Fibroblast of upper back skin (primary cell): ENCODE data around the gene SOX6.
A peak's percentile ranks its signal among the peaks of the same experiment; 100 is the strongest.

Experiments used
- DNase-seq: peaks from one replicate; pipeline ENCODE4 v3.0.0-alpha.2; 2013

SOX6 gene

DNA sequence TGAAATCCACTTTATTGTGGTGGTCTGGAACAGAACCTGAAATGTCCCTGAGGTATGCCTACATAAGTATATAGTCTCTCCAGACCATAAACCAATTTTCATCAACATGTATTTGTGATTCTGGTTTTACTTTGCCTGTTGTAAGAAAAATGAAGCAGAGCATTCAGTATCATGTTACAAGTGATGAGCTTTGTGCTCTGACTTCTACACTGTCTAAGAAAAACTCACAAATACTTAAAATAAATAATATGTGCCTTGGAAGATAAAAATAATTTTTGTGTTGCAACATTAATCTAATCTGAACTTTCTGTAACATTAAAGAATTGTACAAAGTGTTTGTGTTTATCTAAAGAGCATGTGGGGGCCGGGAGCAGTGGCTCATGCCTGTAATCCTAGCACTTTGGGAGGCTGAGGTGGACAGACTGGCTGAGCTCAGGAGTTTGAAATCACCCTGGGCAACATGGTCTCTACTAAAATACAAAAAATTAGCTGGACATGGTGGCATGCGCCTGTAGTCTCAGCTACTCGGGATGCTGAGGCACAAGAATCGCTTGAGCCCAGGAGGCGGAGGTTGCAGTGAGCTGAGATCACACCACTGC lies 219.5 kb downstream of the SOX6 start:
- no peak for DNase-seq

DNA sequence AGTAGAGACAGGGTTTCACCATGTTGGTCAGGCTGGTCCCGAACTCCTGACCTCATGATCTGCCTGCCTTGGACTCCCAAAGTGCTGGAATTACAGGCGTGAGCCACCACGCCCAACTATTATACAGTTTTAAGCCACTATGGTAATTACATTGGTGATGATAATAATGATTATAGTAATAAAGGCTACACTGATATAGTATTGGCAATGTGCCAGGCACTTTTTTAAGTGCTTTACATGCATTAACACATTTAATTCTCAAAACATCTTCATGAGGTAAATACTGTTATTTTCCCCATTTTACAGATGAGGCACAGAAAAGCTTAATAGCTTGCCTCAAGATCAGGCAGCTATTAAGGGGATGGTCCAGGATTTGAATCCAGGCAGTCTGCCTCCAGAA lies 222.5 kb downstream of the SOX6 start:
- DNase-seq, result no peak

DNA sequence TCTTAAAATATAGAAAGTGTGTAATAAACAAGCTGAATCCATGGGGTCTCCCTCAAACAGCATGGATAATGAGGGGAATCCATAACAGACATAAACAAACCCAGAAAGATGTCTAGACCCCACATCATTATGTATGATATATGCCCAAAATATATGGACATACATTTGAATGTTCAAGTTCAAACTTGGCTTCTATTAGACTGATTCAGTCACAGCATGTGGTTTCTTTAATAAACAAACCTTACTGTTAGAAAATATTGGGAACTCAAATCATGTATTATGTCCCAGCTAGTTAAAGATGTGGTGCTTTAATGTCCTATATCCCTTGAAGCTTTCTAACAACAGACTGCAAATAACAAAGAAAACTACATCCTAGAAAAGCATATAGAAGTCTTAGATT lies 228.6 kb downstream of the SOX6 start:
- no peak for DNase-seq

DNA sequence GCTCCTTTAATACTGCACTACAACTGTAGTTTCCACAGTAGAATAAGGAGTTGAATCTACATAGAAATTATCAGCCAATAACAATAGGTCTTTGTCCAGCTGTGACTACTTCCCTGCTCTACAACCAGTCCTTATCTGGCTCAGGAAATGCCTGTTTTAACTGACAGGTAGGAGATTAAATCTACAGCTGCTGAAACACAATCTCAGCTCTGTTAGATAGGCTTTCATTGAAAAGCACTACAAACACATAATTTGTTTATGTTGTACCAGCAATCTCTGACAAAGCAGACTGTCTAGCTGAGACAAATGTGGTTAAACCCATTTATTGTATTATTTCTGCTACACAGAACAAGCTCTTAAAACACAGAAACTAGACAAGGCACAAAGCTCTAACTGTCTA lies 230.0 kb downstream of the SOX6 start:
- no peak for DNase-seq

DNA sequence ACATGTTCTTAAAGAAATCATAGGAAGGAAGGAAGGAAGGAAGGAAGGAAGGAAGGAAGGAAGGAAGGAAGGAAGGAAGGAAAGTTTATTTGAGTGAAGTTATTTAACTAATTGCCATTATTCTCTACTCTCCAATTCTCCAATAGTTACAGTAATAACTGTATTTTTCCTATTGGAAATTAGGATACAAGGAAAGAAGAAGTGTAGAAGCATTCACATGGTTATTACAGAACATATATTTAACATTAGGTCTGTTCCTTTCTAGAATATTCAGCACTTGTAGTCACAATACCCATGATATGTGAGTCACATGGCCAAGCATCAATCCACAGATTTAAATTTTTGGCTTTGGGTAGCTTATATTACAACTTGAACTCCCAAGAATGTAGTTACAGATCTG lies 230.6 kb downstream of the SOX6 start:
- DNase-seq, result no peak

DNA sequence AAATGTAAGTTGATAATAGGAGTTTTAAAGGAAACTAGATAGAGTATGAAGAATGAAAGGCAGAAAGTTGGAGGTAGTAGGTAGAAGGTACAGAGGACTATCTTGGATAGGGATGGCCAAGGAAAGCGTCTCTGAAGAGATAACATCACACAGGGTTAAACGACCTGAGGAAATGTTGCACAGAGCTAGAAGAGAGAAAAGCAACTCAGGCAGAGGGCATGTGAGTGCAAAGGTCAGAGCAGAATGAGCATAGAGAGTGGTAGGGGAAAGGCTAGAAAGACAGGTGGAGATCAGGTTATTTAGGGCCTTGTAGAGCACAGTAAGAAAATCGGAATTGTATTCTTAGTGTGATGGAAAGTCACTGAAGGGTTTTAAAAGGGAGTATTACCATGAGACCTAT lies 232.0 kb downstream of the SOX6 start:
- no peak for DNase-seq

DNA sequence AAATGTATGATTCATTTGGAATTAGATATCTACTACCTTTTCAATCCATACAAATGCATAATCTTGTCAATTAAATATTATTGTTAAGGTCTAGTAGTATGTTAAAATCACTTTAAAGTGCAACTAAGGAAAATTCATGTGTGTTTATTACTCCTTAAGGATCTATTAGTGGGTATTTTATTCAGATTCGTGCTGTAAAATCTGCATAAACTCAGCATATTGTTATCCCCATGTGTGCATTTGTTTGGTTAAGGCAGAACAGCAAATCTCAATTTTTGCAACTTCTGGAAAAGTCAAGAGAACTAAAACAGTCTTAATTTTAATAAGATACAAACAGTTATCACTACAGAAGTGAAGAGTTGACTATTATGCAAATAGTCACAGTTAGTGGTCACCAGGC lies 234.5 kb downstream of the SOX6 start:
- no peak for DNase-seq

DNA sequence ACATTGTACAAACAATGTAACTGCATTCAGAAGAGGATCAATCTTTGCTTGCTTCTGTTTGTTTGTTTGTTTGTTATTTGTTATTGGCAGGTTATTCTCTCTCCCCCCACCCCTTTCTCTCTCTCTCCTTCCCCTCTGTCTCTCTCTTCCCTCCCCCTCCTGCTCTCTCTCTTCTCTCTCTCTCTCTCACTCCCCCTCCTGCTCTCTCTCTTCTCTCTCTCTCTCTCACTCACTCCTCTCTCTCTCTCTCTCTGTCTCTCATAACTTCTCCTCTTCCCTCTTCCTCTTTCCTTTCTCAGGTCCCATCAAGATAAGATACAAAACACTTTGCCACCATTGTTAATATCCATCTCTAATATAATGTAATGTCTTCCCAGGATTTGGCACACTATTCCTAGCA lies 236.3 kb downstream of the SOX6 start:
- no peak for DNase-seq

DNA sequence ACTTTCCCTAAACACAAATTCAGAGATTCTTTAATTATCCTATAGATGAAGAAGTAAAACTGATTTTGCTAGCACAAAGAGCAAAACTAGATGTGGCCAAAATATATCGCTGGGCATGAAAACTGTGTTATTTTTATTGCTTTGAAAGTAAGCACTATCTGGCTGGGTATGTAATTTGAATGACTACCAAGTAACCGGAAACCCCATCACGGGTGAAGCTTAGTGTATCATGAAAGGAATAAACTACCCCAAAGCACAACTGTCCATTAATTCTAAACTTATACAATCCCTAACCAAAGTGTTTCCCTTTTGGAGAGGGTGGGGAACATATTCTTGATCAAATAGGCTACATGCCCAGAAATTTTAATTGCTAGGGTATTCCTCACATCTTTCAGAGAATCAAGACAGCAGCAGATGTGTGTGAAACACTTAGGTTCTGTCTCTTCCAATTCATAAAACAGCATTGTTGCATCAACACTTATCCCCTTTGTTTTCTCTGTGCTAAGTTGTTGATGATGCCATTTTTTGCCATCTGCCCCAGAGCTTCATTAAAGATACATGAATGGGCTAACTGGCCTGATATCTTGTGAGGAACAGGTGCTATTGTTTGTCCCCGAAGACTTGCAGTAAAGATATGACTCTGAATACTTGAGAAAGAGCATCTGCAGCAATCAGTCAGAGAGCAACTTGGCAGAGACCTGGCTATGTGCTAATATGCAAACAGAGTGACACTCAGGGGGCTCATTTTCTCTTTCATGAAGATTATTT lies 238.2 kb downstream of the SOX6 start:
- no peak for DNase-seq

DNA sequence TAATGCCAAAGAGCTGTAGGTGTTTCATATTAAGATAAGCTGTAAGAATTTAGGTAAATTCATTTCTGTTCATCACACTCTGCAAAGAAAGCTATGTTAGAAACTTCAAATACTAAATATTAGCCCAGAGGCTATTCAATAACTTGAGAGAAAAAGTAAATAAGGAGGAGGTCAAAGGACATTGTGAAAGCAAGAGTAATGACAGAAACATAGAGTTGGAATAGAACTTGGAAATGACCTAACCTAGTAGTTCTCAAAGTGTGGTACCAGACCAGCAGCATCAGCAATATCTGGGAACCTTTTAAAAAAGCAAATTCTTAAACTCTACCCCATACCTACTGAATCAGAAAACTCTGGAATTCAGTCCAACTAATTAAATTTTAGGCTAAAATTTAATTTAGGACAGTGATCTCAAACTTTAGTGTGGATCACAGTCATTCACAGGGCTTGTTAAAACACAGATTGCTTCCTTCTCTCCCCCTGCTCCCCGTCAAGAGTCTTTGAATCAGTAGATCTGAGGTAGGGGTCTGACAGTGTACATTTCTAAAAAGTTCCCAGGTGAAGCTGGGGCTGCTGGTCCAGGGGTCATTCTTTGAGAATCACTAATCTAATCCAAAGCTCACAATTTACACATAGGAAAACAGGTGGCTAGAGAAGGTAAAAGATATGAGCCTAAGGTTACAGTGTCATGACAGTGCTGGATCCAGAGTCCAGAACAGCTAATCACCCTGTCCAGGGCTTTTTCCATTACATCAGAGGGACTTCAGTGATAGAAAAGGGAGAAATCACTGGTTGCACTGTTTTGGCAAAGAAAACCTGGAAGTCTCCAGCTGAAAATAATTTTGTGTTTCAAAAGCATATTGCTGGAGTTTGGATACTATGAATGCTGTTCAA lies 241.1 kb downstream of the SOX6 start:
- DNase-seq, result no peak

DNA sequence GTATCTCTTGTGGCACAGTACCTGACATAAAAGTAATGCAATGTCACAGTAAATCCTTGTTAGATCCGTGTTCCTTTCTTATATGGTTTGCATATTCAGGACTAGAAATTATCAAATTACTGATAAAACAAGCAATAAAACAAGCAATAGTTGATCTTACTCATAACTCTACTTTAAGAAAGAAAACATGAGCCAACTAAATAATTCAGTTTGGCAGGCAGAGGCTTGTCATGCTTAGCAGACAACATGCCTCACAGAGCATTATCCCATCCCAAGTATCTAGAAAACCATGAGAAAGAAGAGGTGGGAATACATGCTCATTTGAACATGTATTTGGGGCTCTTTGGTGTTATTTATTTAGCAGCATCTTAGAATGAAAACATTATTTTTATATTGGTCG lies 241.9 kb downstream of the SOX6 start:
- DNase-seq, result no peak

DNA sequence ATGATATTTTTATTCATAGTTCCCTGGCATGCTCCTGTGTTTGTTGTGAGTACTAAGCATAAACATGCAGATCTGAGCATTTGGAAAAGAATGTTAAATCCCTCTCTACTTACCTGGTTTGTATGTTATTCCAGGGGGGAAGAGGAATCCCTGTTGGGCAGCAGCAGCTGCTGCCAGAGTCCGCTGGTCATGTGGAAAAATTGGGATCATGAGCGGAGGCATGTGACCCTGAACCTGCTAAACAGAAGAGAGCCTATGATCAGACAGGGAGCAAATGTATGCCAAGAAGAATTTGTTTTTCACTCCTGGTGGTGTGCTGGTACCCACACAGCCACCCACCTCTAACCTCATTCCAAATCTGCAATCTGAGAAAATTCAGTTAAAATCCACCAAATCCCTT lies 244.7 kb downstream of the SOX6 start:
- DNase-seq, result no peak

DNA sequence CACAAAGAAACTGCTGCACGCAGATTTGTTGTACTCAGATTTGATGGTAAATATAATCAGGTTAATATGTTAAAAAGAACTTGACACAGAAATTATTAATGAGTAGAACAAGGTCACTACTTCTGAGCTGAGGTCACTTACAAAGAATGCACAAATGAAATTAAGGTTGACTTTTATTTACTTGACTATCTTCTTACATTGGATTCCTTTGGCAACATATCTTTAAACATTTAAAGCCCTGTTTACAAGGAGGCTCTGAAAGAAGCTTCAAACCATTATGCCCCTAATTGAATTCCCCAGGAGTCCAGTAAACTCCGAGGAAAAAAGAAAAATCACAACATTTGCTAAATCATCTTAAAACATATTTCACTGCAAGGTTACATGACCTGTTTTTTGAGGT lies 245.5 kb downstream of the SOX6 start:
- DNase-seq, result no peak

DNA sequence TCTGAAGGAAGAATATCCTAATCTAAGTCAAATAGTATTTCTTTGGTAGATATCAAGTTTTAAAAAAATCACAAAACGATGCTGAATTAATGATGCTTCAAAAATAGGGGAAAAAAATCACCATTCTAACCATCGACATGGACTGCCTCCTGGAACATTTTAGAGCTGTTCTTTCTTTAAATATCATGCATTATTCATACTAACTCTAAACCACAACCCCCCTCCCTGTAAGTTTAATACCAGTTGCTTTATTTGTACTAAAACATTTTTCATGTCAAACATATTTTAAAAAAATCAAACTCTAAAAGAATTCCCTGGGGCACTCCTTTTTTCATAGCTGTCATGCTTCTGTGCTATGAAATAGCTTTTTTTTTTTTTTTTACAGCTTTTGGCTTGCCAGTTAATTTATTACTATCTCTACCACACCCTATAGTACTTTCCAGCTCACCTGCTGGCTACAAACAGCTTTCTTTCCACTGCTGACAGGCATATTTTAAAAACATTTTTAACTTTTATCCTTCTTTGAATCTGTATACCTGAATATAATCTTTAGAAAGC lies 256.9 kb downstream of the SOX6 start:
- peak; percentile 68 for DNase-seq

DNA sequence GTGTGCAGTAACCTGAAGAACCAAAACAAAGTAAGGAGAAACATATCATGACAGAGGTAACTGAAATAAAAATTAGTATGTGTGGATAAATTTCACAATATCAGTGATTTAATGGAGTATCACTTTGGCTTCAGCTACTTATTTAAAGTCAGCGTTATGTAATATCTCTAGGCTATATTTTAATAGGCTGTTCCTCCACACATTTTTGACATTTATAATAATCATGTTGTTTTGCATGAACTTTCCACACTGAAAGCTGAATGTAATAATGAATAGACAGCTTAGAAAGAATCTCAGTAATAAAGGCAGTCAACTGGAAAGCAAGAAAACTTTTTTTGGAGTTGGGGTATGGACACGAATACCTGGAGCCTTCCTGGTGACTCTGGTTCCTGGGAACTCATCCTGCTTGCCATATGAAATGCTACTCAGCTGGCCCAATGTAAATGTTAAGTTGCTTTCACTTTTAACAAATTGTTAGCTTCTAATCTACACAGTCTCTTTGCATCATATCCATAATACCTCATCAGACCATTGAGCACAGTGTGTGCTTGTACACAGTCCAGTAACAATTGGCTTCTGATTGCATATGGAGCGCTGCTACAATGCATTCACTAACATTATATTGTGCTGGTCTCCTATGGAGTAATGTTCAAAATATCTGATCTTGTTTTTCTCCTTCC lies 257.7 kb downstream of the SOX6 start:
- DNase-seq, result no peak

DNA sequence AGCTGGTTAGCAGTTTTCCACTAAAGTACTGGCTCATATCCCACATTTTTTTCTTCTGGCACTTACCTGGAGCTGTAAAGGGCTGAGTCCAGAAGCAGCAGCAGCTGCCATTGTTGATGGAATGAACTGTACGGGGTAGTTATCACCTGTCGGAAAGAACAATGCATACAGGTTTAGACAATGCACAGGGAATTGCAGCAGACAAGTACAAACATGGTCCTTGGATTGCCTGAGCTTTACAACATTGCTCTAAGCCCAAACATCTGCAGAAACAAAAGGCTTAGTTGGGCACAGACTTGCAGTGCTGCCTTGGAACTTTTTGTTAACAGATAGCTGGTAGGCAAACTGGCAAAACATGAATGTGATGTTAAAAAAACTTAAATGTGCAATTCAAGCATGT lies 258.8 kb downstream of the SOX6 start:
- DNase-seq, result no peak

DNA sequence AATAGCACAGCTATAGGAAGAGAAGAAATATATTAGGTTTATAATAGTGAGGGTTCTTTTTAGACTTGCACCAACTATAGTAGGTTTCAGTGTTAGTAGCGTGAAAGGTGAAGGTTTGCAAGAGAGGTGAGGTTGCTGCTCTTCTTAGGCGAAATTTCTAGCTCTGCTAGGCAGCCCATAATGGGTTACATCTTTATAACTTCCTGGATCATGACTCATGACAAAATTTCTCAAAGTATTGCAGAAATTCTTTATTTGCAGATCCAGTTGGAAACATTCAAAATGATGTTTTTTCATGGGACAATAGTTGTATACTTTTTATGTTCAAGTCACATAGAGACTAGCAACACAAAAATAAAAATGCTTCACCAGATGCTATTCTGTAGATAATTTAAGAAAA lies 260.0 kb downstream of the SOX6 start:
- DNase-seq, result peak; percentile 41

DNA sequence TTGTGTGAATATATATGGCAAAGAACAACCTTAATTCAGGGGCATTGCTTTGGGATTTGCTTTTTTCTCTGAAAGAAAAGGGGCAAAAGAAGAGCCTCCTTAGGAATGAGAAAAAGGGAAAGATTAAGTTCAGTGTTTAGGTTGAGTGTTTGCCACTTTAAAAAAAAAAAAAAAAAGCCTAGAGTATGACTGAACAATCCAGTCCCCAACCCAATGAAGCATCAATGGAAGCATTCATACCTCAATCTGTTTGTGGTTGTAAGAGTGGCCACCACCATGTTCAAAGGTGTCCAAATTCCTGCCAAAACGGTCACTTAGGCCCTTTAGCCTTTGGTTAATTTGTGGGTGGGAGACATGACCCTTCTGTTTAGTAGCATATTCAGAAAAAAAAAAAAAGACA lies 260.6 kb downstream of the SOX6 start:
- no peak for DNase-seq

DNA sequence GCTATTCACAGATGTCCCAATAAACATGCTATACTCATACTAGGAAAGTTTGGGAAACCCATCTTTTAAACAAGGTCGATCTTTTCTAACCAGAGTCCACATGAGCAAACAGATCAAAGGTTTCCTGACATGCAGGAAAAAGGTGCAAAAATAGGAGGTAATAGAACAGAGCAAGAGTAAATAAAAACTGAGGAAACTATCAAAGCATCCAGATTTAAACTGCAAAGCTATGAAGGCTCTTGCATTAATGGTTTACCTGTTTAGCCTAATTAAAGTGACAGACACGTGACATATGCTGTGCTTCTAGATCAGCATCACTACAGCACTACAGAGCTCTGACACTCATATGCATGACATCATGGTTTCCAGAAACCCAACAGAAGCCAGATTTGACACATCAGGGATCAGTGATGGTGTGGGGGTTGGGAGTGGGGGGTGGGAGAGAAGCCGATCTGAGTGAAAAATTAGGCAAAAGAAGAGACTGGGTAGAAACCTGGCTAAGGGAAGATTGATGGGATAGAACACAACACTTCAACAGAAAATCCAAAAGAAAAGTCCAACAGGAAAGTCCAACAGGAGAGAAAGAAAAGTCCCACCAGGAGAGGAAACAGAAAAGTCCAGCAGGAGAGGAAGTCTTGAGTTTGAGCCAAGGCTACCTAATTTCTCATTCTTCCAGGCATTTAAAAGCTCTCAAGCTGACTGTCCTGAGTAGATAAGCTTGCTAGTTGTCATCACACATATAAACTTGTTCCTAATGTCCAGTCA lies 262.3 kb downstream of the SOX6 start:
- no peak for DNase-seq

DNA sequence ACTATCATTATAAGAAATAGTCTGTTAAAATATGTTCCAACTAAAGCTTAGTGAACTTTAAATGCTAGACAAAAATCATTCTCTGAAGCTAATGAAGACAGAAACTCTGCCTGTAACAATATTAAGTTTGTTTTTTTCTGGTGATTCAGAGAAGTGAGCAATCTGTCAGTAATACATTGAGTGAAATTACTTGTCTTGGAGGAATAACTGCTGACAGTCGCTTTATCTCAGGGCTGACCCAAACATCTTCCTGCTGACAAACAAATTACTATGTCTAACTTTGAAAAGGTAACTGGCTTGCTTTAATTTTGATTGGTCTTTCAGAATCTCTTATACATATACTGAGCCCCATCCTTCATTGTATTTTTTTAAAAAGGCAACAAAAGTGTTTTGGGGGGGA lies 264.5 kb downstream of the SOX6 start:
- no peak for DNase-seq

DNA sequence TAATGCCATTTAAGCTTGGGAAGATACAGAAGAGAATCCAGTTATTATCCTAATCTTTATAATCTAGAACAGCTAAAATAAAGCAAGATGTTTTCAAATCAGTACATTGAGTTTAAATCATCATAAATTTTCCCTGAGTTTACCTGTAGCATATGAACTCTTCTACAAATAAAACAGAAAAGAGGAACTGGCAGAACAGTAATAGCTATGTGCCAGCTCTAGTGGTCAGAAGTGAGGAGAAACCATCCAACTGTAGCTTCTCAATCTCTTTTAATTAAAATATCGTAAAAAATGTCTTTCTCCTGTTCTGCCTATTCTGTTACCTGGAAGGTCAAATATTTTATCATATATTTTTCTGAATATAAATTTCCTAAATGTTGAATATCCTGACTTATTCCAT lies 266.9 kb downstream of the SOX6 start:
- DNase-seq, result no peak

DNA sequence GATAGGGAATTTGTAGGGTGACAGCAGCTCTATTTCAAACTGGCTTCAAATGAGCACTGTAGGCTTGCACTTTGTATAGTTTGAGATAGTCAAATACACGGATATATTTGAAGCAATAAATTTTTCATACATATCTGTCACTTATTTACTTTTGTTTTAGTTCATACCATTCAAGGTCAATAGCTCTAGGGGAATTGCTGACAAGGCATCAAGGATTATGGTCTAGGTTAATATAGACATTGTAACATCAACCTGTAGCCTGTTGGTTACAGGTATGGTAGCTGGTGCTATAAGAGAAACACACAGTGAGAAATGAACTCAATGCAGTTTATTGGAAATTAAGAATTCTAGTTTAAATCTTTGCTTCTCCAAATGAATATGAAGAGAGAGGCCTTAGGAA lies 267.6 kb downstream of the SOX6 start:
- DNase-seq, result no peak
